IMR-90 (cell line): ENCODE results near the gene STK32A. TPM values are rescaled to one million over a fixed set of nuclear protein-coding genes. Genes with fewer than 3 reads are reported as not detected.

Source experiments
- ATAC-seq: fragments of 200-7000 bp; cut with Tn5 transposase; 2 replicates; pipeline ENCODE4 v1.9.1; 2020; ENCODE audit warnings: low read depth, mild to moderate bottlenecking, moderate library complexity
- BruUV-seq: library from RNA; stranded (reverse); fragments of 400-500 nt; replicated peaks from 2 replicates; lab custom pipeline; 2021; lab: Mats Ljungman, UMichigan
- CTCF ChIA-PET: fragments of 300-600 bp; formaldehyde crosslinking; extraction: SDS; loops from one replicate; lab custom pipeline; 2021; ENCODE audit warnings: antibody characterized with exemption; lab: Yijun Ruan, JAX
- POLR2A ChIA-PET: fragments of 300-600 bp; sonication (Branson Sonifier 250); formaldehyde crosslinking; loops from one replicate; lab custom pipeline; 2022; ENCODE audit warnings: antibody characterized with exemption; ENCODE audit not compliant: unreplicated experiment; lab: Charles Lee
- DNase-seq: peaks from one replicate; pipeline ENCODE4 v3.0.0; 2013
- H2AFZ ChIP-seq: replicated peaks from 2 replicates; pipeline ENCODE3; 2013; ENCODE audit warnings: low read length, mild to moderate bottlenecking; ENCODE audit not compliant: poor library complexity
- H2AK5ac ChIP-seq: 2 replicates; pipeline ENCODE4 v1.6.1; 2013; ENCODE audit warnings: low read depth, low read length, inconsistent platforms
- H2AK9ac ChIP-seq: replicated peaks from 2 replicates; pipeline ENCODE3; 2013; ENCODE audit warnings: mild to moderate bottlenecking, low read depth, low read length, moderate library complexity; ENCODE audit not compliant: poor library complexity
- H2BK120ac ChIP-seq: 2 replicates; pipeline ENCODE4 v1.6.1; 2013; ENCODE audit warnings: low read depth, low read length, inconsistent platforms
- H2BK15ac ChIP-seq: 3 replicates; pipeline ENCODE4 v1.6.1; 2013; ENCODE audit warnings: low read depth, low read length, inconsistent platforms
- H2BK20ac ChIP-seq: 2 replicates; pipeline ENCODE4 v1.6.1; 2013; ENCODE audit warnings: low read depth, mild to moderate bottlenecking, inconsistent platforms, low read length, moderate library complexity
- H2BK5ac ChIP-seq: 2 replicates; pipeline ENCODE4 v1.6.1; 2013; ENCODE audit warnings: mild to moderate bottlenecking, low read depth, low read length, inconsistent platforms; ENCODE audit not compliant: poor library complexity, severe bottlenecking
- H3K14ac ChIP-seq: replicated peaks from 2 replicates; pipeline ENCODE4 v1.6.1; 2013; ENCODE audit warnings: low read depth, low read length, inconsistent platforms
- H3K18ac ChIP-seq: 2 replicates; pipeline ENCODE4 v1.6.1; 2013; ENCODE audit warnings: low read depth, low read length, control low read depth
- H3K23ac ChIP-seq: 2 replicates; pipeline ENCODE4 v1.6.1; 2013; ENCODE audit warnings: low read depth, low read length, inconsistent platforms
- H3K27ac ChIP-seq: 2 replicates; pipeline ENCODE4 v1.5.1; 2013; ENCODE audit warnings: mild to moderate bottlenecking, control low read depth, low read length; ENCODE audit not compliant: insufficient read depth
- H3K27me3 ChIP-seq: 2 replicates; pipeline ENCODE4 v1.6.1; 2013; ENCODE audit warnings: low read length; ENCODE audit not compliant: control insufficient read depth, insufficient read depth
- H3K36me3 ChIP-seq: 2 replicates; pipeline ENCODE4 v1.6.1; 2013; ENCODE audit warnings: low read length, mixed read lengths; ENCODE audit not compliant: control insufficient read depth, insufficient read depth
- H3K4ac ChIP-seq: 2 replicates; pipeline ENCODE4 v1.6.1; 2013; ENCODE audit warnings: low read depth, low read length, inconsistent platforms
- H3K4me1 ChIP-seq: 2 replicates; pipeline ENCODE4 v1.6.1; 2013; ENCODE audit warnings: low read length, mixed read lengths; ENCODE audit not compliant: control insufficient read depth, insufficient read depth
- H3K4me2 ChIP-seq: 2 replicates; pipeline ENCODE4 v1.6.1; 2013; ENCODE audit warnings: low read depth, mild to moderate bottlenecking, control low read depth, low read length, moderate library complexity
- H3K4me3 ChIP-seq: 2 replicates; pipeline ENCODE4 v1.5.1; 2013; ENCODE audit warnings: low read depth, mild to moderate bottlenecking, control low read depth, low read length, moderate library complexity; ENCODE audit not compliant: insufficient read depth
- H3K56ac ChIP-seq: 2 replicates; pipeline ENCODE4 v1.6.1; 2013; ENCODE audit warnings: low read length, inconsistent platforms; ENCODE audit not compliant: insufficient read depth; ENCODE audit errors: extremely low read depth
- H3K79me1 ChIP-seq, 2 experiments: 2 replicates each; pipeline ENCODE4 v1.6.1; 2013; ENCODE audit warnings: low read length in 2 of 2, inconsistent platforms in 1 of 2, low read depth in 1 of 2
- H3K9ac ChIP-seq: 2 replicates; pipeline ENCODE4 v1.6.1; 2013; ENCODE audit warnings: low read depth, low read length, control low read depth
- H3K9me1 ChIP-seq: 2 replicates; pipeline ENCODE4 v1.6.1; 2013; ENCODE audit warnings: low read length, inconsistent platforms; ENCODE audit not compliant: insufficient read depth
- H3K9me3 ChIP-seq: 2 replicates; pipeline ENCODE4 v1.6.1; 2013; ENCODE audit warnings: low read length; ENCODE audit not compliant: control insufficient read depth, insufficient read depth
- H4K20me1 ChIP-seq: 2 replicates; pipeline ENCODE4 v1.6.1; 2013; ENCODE audit warnings: low read length, inconsistent platforms; ENCODE audit not compliant: insufficient read depth
- H4K5ac ChIP-seq: 2 replicates; pipeline ENCODE4 v1.6.1; 2013; ENCODE audit warnings: mild to moderate bottlenecking, low read depth, low read length, control low read depth
- H4K8ac ChIP-seq, 2 experiments: 2 replicates each; pipeline ENCODE4 v1.6.1; 2013; ENCODE audit warnings: low read depth in 2 of 2, low read length in 2 of 2, control low read depth in 1 of 2, inconsistent platforms in 1 of 2
- H4K91ac ChIP-seq: 2 replicates; pipeline ENCODE4 v1.6.1; 2013; ENCODE audit warnings: low read depth, low read length, inconsistent platforms; ENCODE audit not compliant: insufficient read depth
- BHLHE40 ChIP-seq: fragments of 150-350 bp; IDR thresholded peaks from 2 replicates; pipeline ENCODE4 v1.6.1; 2016; ENCODE audit warnings: mild to moderate bottlenecking, low read depth, low read length
- CEBPB ChIP-seq: IDR thresholded peaks from 2 replicates; pipeline ENCODE4 v1.6.1; 2012; ENCODE audit warnings: low read depth, low read length, improper control_type of control experiment
- CHD1 ChIP-seq: IDR thresholded peaks from 2 replicates; pipeline ENCODE4 v1.6.1; 2012; ENCODE audit warnings: low read depth, low read length, improper control_type of control experiment
- FOS ChIP-seq: fragments of 150-350 bp; IDR thresholded peaks from 2 replicates; pipeline ENCODE4 v1.6.1; 2016; ENCODE audit warnings: low read depth, low read length
- MAFK ChIP-seq: IDR thresholded peaks from 2 replicates; pipeline ENCODE4 v1.6.1; 2012; ENCODE audit warnings: low read depth, low read length, improper control_type of control experiment
- MAZ ChIP-seq: IDR thresholded peaks from 2 replicates; pipeline ENCODE4 v1.6.1; 2012; ENCODE audit warnings: low read depth, mild to moderate bottlenecking, low read length, improper control_type of control experiment, moderate library complexity, borderline replicate concordance
- MXI1 ChIP-seq: IDR thresholded peaks from 2 replicates; pipeline ENCODE4 v1.6.1; 2012; ENCODE audit warnings: low read depth, mild to moderate bottlenecking, low read length, moderate library complexity, borderline replicate concordance
- NFE2L2 ChIP-seq: fragments of 150-350 bp; IDR thresholded peaks from 2 replicates; pipeline ENCODE4 v1.6.1; 2016; ENCODE audit warnings: low read depth, mild to moderate bottlenecking, low read length
- POLR2A ChIP-seq: IDR thresholded peaks from 2 replicates; pipeline ENCODE4 v1.6.1; 2012; ENCODE audit warnings: mild to moderate bottlenecking, low read depth, low read length
- RAD21 ChIP-seq: IDR thresholded peaks from 2 replicates; pipeline ENCODE4 v1.6.1; 2012; ENCODE audit warnings: low read length, improper control_type of control experiment
- RCOR1 ChIP-seq: IDR thresholded peaks from 2 replicates; pipeline ENCODE4 v1.6.1; 2012; ENCODE audit warnings: mild to moderate bottlenecking, low read length, improper control_type of control experiment; ENCODE audit not compliant: insufficient replicate concordance
- RFX5 ChIP-seq: IDR thresholded peaks from 2 replicates; pipeline ENCODE4 v1.8.0; 2012; ENCODE audit warnings: low read depth, mild to moderate bottlenecking, low read length, moderate library complexity
- SMC3 ChIP-seq: fragments of 150-350 bp; IDR thresholded peaks from 2 replicates; pipeline ENCODE4 v1.6.1; 2016; ENCODE audit warnings: low read depth, mild to moderate bottlenecking, antibody characterized with exemption, low read length, moderate library complexity
- WGBS, 2 experiments: methylation state at CpG; one replicate each; pipeline versions ENCODE4 v1.1.5 to v1.1.7; 2013; ENCODE audit warnings: missing lambda C conversion rate in 2 of 2; ENCODE audit not compliant: insufficient read length in 1 of 2; ENCODE audit errors: extremely low coverage in 2 of 2; 5-methylcytosine and 5-hydroxymethylcytosine counted together
- dilution Hi-C: fragments of 300-500 bp; cut with HindIII; formaldehyde crosslinking; loops from one replicate; pipeline ENCODE4 v1.14.3; 2018; ENCODE audit warnings: low sequenced_read_pairs; ENCODE audit not compliant: unreplicated experiment
- in situ Hi-C: fragments of 300-500 bp; cut with MboI; formaldehyde crosslinking; loops from 3 replicates; pipeline ENCODE4 v1.14.3; 2019; ENCODE audit warnings: low sequenced_read_pairs, inconsistent platforms, mixed read lengths
- intact Hi-C: fragments of 100-400 bp; cut with micrococcal nuclease; formaldehyde crosslinking; loops from 2 replicates; pipeline ENCODE4 v1.10.0; 2022
- polyA plus RNA-seq, 3 experiments: library from polyadenylated mRNA; depleted of rRNA; stranded (reverse); fragments of >200 nt; gene quantifications; 2 replicates each; pipeline ENCODE4 v1.2.3, GENCODE V29; 2012; ENCODE audit warnings: low replicate concordance in 1 of 3
- total RNA-seq: library from RNA; depleted of rRNA; stranded (reverse); fragments of >200 nt; gene quantifications from 2 replicates; pipeline ENCODE4 v1.2.3, GENCODE V29; 2012
- TF ChIP-seq, protein P1 (sequence below): fragments of 150-350 bp; IDR thresholded peaks from 2 replicates; pipeline ENCODE4 v1.6.1; 2016; ENCODE audit warnings: low read depth, mild to moderate bottlenecking, low read length, moderate library complexity, borderline replicate concordance
- TF ChIP-seq, protein P2 (sequence below): conservative IDR thresholded peaks from 2 replicates; pipeline ENCODE4 v1.5.1; 2012; ENCODE audit warnings: mild to moderate bottlenecking, low read depth, low read length, improper control_type of control experiment
- TF ChIP-seq, protein P3 (sequence below): fragments of 150-350 bp; IDR thresholded peaks from 2 replicates; pipeline ENCODE4 v1.6.1; 2017; ENCODE audit warnings: mild to moderate bottlenecking, antibody characterized with exemption, low read length, low read depth

The STK32A gene
- total and polyA plus RNA-seq, 2 of the 4 experiments (the other 2 are of a cell fraction): 0.12 to 0.18 TPM

DNA sequence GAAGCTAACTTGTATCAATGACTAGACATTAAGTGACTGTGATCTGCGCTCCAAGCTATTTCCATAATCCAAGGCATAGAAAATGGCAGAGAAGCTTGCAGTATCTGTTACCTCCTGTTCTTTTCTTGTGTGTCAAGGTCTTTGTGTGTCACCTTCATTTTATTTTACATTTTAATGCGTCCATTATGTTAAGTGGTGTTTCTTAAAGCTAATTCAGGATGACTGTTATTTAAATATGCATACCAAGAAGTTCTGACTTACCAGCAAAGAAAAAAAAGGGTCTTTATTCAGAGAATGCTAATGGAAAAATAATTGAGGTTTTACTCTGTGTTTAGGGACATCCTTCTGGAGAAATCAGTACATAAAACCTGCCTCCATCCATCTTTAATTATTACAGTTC lies 52.3 kb downstream of the STK32A start:
- H3K56ac ChIP-seq: no peak overlapping the region
- H2BK15ac ChIP-seq: no peak overlapping the region
- BruUV-seq: no TSS peak
- H4K91ac ChIP-seq: no peak overlapping the region
- no peaks in the 10 kb centered on the region for H3K9me3 ChIP-seq
- H3K18ac ChIP-seq: no peak overlapping the region
- H3K23ac ChIP-seq: no peak overlapping the region
- no peak overlapping the region for H3K4ac ChIP-seq
- H3K4me2 ChIP-seq: no peak overlapping the region
- in situ Hi-C loops (no loop called here), dilution Hi-C loops (no loop called here), intact Hi-C loops (no loop called here)
- no peaks in the 10 kb centered on the region for H3K79me1 ChIP-seq
- H4K20me1 ChIP-seq: no peaks in the 10 kb centered on the region
- H3K9ac ChIP-seq: no peak overlapping the region
- H3K14ac ChIP-seq: no peak overlapping the region
- POLR2A ChIA-PET: no interaction called here
- H2AK9ac ChIP-seq: no peak overlapping the region
- ATAC-seq (no peak), DNase-seq (no peak)
- no peak overlapping the region for H4K5ac ChIP-seq
- no peaks in the 10 kb centered on the region; the same call in 1 of the 2 replicates for H3K27me3 ChIP-seq
- H2AK5ac ChIP-seq: no peak overlapping the region
- no peak overlapping the region for H3K4me3 ChIP-seq
- TF ChIP-seq NFE2L2 (no peak), RFX5 (no peak), CHD1 (no peak), RCOR1 (no peak), RAD21 (no peak), BHLHE40 (no peak), POLR2A (no peak), SMC3 (no peak), CEBPB (no peak), FOS (no peak), MAFK (no peak), MAZ (no peak), MXI1 (no peak)
- TF ChIP-seq, protein P1, sequence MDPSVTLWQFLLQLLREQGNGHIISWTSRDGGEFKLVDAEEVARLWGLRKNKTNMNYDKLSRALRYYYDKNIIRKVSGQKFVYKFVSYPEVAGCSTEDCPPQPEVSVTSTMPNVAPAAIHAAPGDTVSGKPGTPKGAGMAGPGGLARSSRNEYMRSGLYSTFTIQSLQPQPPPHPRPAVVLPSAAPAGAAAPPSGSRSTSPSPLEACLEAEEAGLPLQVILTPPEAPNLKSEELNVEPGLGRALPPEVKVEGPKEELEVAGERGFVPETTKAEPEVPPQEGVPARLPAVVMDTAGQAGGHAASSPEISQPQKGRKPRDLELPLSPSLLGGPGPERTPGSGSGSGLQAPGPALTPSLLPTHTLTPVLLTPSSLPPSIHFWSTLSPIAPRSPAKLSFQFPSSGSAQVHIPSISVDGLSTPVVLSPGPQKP: no peak
- TF ChIP-seq, protein P2, sequence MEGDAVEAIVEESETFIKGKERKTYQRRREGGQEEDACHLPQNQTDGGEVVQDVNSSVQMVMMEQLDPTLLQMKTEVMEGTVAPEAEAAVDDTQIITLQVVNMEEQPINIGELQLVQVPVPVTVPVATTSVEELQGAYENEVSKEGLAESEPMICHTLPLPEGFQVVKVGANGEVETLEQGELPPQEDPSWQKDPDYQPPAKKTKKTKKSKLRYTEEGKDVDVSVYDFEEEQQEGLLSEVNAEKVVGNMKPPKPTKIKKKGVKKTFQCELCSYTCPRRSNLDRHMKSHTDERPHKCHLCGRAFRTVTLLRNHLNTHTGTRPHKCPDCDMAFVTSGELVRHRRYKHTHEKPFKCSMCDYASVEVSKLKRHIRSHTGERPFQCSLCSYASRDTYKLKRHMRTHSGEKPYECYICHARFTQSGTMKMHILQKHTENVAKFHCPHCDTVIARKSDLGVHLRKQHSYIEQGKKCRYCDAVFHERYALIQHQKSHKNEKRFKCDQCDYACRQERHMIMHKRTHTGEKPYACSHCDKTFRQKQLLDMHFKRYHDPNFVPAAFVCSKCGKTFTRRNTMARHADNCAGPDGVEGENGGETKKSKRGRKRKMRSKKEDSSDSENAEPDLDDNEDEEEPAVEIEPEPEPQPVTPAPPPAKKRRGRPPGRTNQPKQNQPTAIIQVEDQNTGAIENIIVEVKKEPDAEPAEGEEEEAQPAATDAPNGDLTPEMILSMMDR: no peak
- TF ChIP-seq, protein P3, sequence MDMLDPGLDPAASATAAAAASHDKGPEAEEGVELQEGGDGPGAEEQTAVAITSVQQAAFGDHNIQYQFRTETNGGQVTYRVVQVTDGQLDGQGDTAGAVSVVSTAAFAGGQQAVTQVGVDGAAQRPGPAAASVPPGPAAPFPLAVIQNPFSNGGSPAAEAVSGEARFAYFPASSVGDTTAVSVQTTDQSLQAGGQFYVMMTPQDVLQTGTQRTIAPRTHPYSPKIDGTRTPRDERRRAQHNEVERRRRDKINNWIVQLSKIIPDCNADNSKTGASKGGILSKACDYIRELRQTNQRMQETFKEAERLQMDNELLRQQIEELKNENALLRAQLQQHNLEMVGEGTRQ: no peak
- no peak overlapping the region for H2BK20ac ChIP-seq
- no peak overlapping the region for H2BK120ac ChIP-seq
- no peaks in the 10 kb centered on the region for H3K4me1 ChIP-seq
- H2AFZ ChIP-seq: no peak overlapping the region
- no peak overlapping the region for H2BK5ac ChIP-seq
- H3K36me3 ChIP-seq: no peaks in the 10 kb centered on the region
- CTCF ChIA-PET: interaction anchor here (0.6 kb wide), 1 partner anchor 167 kb away, joined by 4 read pairs; no protein-coding TSS in a partner anchor
- WGBS, 2 experiments: no CpG with 5 or more reads among the region's 2 CpGs
- H3K9me1 ChIP-seq: no peaks in the 10 kb centered on the region
- no peak overlapping the region for H4K8ac ChIP-seq
- H3K27ac ChIP-seq: no peak overlapping the region
